Glomerular visceral epithelial cell (primary cell): ENCODE results near the gene TSKU.
"Not testable (repeated sequence)": the region's sequence is repeated elsewhere in the genome, so short reads cannot be mapped to it uniquely, and the experiment has no call there.

Experiments
- DNase-seq: peaks from one replicate; pipeline ENCODE4 v3.0.0-alpha.2; 2016; ENCODE audit errors: extremely low spot score

Gene TSKU

GRCh38 chr11:76788661-76789442 is 5.7 kb downstream of the TSKU start:
- DNase-seq = no peak

GRCh38 chr11:76789443-76789719 is 6.2 kb downstream of the TSKU start:
- no peak for DNase-seq

GRCh38 chr11:76790251-76790650 is 7.1 kb downstream of the TSKU start:
- no peak for DNase-seq

GRCh38 chr11:76791002-76791770 is 8.0 kb downstream of the TSKU start:
- DNase-seq = not testable (repeated sequence)

GRCh38 chr11:76791861-76792260 is 8.7 kb downstream of the TSKU start:
- DNase-seq = peak; percentile 47

- DNase-seq = no peak
These were observed 9.5 kb downstream of the TSKU start for GRCh38 chr11:76792505-76793264.

GRCh38 chr11:76793391-76794291 is 10.5 kb downstream of the TSKU start:
- DNase-seq = no peak

GRCh38 chr11:76794371-76795289 is 11.5 kb downstream of the TSKU start:
- no peak for DNase-seq

GRCh38 chr11:76795290-76795935 is 12.3 kb downstream of the TSKU start:
- DNase-seq = no peak

- no peak for DNase-seq
These were observed 12.8 kb downstream of the TSKU start for GRCh38 chr11:76795936-76796441.

- no peak for DNase-seq
These were observed 13.5 kb downstream of the TSKU start for GRCh38 chr11:76796511-76797198.

GRCh38 chr11:76797341-76798201 is 14.4 kb downstream of the TSKU start:
- no peak for DNase-seq

- DNase-seq = no peak
These were observed 15.0 kb downstream of the TSKU start for GRCh38 chr11:76798202-76798581.

- no peak for DNase-seq
These were observed 15.5 kb downstream of the TSKU start for GRCh38 chr11:76798671-76799065.

- DNase-seq = peak; percentile 75
These were observed 16.1 kb downstream of the TSKU start for GRCh38 chr11:76799066-76799804.

GRCh38 chr11:76800466-76801200 is 17.5 kb downstream of the TSKU start:
- DNase-seq = no peak

GRCh38 chr11:76801225-76801624 is 18.1 kb downstream of the TSKU start:
- no peak for DNase-seq
